HG02884 (cell line): ENCODE results near the gene CACNA1F.

Experiments used
- ATAC-seq: cut with Tn5 transposase; IDR thresholded peaks from one replicate; pipeline ENCODE4 v1.9.1; 2021; ENCODE audit warnings: mild to moderate bottlenecking, moderate library complexity; ENCODE audit not compliant: unreplicated experiment

CACNA1F gene

DNA sequence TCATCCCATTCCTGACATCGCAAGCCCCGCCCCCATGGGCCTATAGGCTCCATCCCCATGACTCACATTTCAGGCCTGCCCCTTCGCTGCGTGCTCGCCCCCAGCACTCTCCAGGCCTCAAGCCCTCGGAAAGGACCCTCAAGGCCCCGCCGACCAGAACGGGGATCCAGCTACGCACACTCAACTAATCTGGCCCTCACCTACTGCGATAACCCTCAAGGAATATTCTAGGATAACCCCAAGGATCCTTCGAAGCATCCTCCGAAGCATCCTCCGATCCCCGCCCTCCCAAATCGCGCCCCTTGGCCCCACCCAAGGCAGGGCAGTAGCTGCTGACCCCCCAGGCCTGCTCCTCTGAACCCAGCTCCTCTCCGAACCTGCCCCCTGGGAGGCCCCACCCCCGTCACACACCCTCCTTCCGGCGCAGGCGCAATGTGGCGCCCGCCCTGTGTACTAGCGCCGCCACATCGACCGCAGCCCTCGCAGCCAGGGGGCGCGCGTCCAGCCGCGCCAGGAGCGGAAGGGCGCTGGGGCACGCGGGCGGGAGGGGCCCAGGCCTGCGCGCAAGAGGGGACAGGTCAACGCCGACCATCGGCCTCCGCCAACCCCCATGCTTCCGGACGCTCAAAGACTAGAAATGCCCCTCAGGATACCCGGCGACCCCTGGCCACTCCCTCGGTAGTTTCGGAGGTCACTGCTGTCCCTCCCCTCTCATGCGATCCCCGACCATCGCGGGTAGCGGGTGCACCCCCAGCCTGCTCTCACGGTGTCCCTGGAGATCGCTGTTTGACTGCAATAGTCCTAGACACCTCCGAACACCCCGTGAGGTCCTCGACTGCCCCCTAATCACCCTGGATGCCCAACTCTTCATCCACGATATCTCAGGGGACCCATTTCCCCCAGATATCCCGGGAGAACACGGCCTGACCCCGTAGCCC lies 77.0 kb downstream of the CACNA1F start:
- peak; percentile 85 for ATAC-seq

- ATAC-seq, result peak; percentile 26
Observed at GRCh38 chrX:49155243-49155899, 77.8 kb downstream of the CACNA1F start.
